MM.1S (cell line): ENCODE results near the gene ARHGEF37.
A peak's percentile ranks its signal among the peaks of the same experiment; 100 is the strongest.

Experiments
- DNase-seq: peaks from one replicate; pipeline ENCODE4 v3.0.0-alpha.2; 2015
- H2AFZ ChIP-seq: fragments of 300-600 bp; sonication (generic); 2 replicates; pipeline ENCODE4 v1.6.0; 2016; ENCODE audit warnings: antibody characterized with exemption, low read length
- H3F3A ChIP-seq: fragments of 300-600 bp; sonication (generic); 2 replicates; pipeline ENCODE4 v1.6.1; 2016; ENCODE audit warnings: mild to moderate bottlenecking, antibody characterized with exemption, low read length, moderate library complexity, mixed read lengths; ENCODE audit not compliant: insufficient read depth
- H3K27ac ChIP-seq: fragments of 300-600 bp; sonication (generic); 2 replicates; pipeline ENCODE4 v1.5.1; 2016; ENCODE audit warnings: mild to moderate bottlenecking, low read length
- H3K27me3 ChIP-seq: fragments of 300-600 bp; sonication (generic); replicated peaks from 2 replicates; pipeline ENCODE4 v1.6.0; 2016; ENCODE audit warnings: low read length; ENCODE audit not compliant: insufficient read depth
- H3K36me3 ChIP-seq: fragments of 300-600 bp; sonication (generic); replicated peaks from 2 replicates; pipeline ENCODE4 v1.6.1; 2016; ENCODE audit warnings: mild to moderate bottlenecking, low read length, mixed read lengths; ENCODE audit not compliant: insufficient read depth
- H3K4me1 ChIP-seq: fragments of 300-600 bp; sonication (generic); 2 replicates; pipeline ENCODE4 v1.6.1; 2016; ENCODE audit warnings: low read length, mixed read lengths
- H3K4me2 ChIP-seq: fragments of 300-600 bp; sonication (generic); 2 replicates; pipeline ENCODE4 v1.6.0; 2016; ENCODE audit warnings: low read depth, low read length
- H3K4me3 ChIP-seq: fragments of 300-600 bp; sonication (generic); 2 replicates; pipeline ENCODE4 v1.5.1; 2016; ENCODE audit warnings: low read length, mixed read lengths
- H3K79me2 ChIP-seq: fragments of 300-600 bp; sonication (generic); 2 replicates; pipeline ENCODE4 v1.6.1; 2016; ENCODE audit warnings: mixed run types, low read length, mixed read lengths
- H3K9ac ChIP-seq: fragments of 300-600 bp; sonication (generic); 2 replicates; pipeline ENCODE4 v1.6.1; 2016; ENCODE audit warnings: low read length, mixed read lengths
- H3K9me2 ChIP-seq: fragments of 300-600 bp; sonication (generic); replicated peaks from 2 replicates; pipeline ENCODE4 v1.6.1; 2016; ENCODE audit warnings: mild to moderate bottlenecking, low read length, mixed read lengths; ENCODE audit not compliant: insufficient read depth
- H3K9me3 ChIP-seq: fragments of 300-600 bp; sonication (generic); replicated peaks from 2 replicates; pipeline ENCODE4 v1.6.1; 2016; ENCODE audit warnings: mild to moderate bottlenecking, low read length, mixed read lengths; ENCODE audit not compliant: insufficient read depth
- H4K20me1 ChIP-seq: fragments of 300-600 bp; sonication (generic); 2 replicates; pipeline ENCODE4 v1.6.1; 2016; ENCODE audit warnings: mild to moderate bottlenecking, low read length, moderate library complexity, mixed read lengths; ENCODE audit not compliant: insufficient read depth
- EZH2 ChIP-seq: fragments of 300-600 bp; sonication (generic); optimal IDR thresholded peaks from 2 replicates; pipeline ENCODE3; 2017; ENCODE audit warnings: low read depth, mild to moderate bottlenecking, antibody characterized with exemption, low read length, mixed read lengths
- EZH2phosphoT487 ChIP-seq: fragments of 300-600 bp; sonication (generic); IDR thresholded peaks from 2 replicates; pipeline ENCODE4 v1.6.1; 2018; ENCODE audit warnings: antibody characterized with exemption, low read length
- TF ChIP-seq, protein P1 (sequence below): fragments of 300-600 bp; sonication (generic); IDR thresholded peaks from 2 replicates; pipeline ENCODE4 v1.5.1; 2016; ENCODE audit warnings: antibody characterized with exemption, low read length, mixed read lengths

Gene ARHGEF37

DNA sequence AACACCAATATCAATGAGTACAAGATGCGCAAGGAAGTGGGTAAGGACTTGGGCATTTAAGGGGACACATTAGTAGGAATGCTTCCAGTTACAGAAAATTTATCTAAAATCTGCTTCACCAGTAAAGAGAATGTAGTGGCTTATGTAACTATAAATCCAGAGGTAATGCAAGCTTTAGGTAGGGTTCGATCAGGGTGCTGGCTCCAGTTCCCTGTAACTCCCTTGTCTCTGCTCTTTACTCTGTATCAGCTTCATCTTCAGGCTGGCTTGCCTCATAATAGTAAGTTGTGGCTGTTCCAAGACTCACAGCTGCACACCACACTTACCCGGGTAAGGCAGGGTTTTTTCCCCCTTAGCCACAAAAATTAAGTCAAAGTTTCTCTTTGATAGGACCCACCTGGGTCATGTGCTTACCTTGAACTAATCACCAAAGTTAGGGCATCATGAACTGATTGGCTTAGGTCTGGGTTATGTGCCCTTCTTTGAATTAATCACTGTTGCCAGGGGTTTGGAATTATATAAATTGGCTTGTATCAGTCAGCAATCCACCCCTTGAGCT, 35.5 kb downstream of the ARHGEF37 start:
- no peak overlapping the region for H3K9ac ChIP-seq
- H3K4me3 ChIP-seq: no peak overlapping the region
- no peak for TF ChIP-seq EZH2
- no peak for TF ChIP-seq EZH2phosphoT487
- TF ChIP-seq, protein P1, sequence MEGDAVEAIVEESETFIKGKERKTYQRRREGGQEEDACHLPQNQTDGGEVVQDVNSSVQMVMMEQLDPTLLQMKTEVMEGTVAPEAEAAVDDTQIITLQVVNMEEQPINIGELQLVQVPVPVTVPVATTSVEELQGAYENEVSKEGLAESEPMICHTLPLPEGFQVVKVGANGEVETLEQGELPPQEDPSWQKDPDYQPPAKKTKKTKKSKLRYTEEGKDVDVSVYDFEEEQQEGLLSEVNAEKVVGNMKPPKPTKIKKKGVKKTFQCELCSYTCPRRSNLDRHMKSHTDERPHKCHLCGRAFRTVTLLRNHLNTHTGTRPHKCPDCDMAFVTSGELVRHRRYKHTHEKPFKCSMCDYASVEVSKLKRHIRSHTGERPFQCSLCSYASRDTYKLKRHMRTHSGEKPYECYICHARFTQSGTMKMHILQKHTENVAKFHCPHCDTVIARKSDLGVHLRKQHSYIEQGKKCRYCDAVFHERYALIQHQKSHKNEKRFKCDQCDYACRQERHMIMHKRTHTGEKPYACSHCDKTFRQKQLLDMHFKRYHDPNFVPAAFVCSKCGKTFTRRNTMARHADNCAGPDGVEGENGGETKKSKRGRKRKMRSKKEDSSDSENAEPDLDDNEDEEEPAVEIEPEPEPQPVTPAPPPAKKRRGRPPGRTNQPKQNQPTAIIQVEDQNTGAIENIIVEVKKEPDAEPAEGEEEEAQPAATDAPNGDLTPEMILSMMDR: no peak
- no peaks in the 10 kb centered on the region for H3K9me3 ChIP-seq
- H3K27me3 ChIP-seq: no peaks in the 10 kb centered on the region
- H4K20me1 ChIP-seq: no peaks in the 10 kb centered on the region
- H3K79me2 ChIP-seq: no peaks in the 10 kb centered on the region
- peak overlapping the region; percentile 53; the same call in 1 of the 2 replicates for H3K27ac ChIP-seq
- no peaks in the 10 kb centered on the region for H3K9me2 ChIP-seq
- H2AFZ ChIP-seq: peak overlapping the region; percentile 35
- peaks cover 34% of the 10 kb centered on the region for H3K4me1 ChIP-seq
- DNase-seq: peak; percentile 79
- no peaks in the 10 kb centered on the region for H3K36me3 ChIP-seq
- peak overlapping the region; percentile 41 for H3K4me2 ChIP-seq
- H3F3A ChIP-seq: peaks cover 13% of the 10 kb centered on the region; the same call in 1 of the 2 replicates

DNA sequence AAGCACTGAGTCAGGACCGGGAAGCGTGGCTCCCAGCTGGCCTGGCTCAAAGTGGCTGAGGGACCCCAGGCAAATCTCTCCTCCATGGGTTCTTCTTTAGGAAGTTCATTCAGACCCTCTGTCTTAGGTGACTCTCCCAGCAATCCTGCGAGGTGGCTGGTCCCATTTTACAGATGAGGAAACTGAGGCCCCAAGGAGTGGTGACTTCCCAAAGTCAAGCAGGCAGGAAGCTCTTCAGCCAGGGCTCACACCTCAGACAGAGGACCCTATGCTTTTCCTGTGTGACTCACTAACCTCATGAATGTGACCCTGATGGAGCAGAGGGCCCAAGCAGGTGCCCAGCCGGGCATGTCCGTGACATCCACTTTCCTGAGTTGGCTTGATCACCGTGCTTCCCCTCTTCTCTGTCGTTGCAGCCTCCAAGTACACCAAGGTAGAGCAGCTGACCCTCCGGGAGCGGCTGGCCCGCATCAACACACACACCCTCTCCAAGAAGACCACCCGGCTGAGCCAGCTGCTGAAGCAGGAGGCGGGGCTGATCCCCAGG, 36.5 kb downstream of the ARHGEF37 start:
- Histone ChIP-seq H3K4me3 (no peak overlapping the region), H3K9ac (no peak overlapping the region), H3K79me2 (no peaks in the 10 kb centered on the region), H3K27ac (peak overlapping the region; percentile 53; the same call in 1 of the 2 replicates), H3F3A (peaks cover 13% of the 10 kb centered on the region; the same call in 1 of the 2 replicates), H3K4me2 (no peak overlapping the region), H2AFZ (no peak overlapping the region), H3K9me2 (no peaks in the 10 kb centered on the region), H3K4me1 (peaks cover 34% of the 10 kb centered on the region), H3K9me3 (no peaks in the 10 kb centered on the region), H3K27me3 (no peaks in the 10 kb centered on the region), H3K36me3 (no peaks in the 10 kb centered on the region), H4K20me1 (no peaks in the 10 kb centered on the region)
- TF ChIP-seq EZH2: no peak
- TF ChIP-seq, protein P1: no peak
- TF ChIP-seq EZH2phosphoT487: no peak
- no peak for DNase-seq

DNA sequence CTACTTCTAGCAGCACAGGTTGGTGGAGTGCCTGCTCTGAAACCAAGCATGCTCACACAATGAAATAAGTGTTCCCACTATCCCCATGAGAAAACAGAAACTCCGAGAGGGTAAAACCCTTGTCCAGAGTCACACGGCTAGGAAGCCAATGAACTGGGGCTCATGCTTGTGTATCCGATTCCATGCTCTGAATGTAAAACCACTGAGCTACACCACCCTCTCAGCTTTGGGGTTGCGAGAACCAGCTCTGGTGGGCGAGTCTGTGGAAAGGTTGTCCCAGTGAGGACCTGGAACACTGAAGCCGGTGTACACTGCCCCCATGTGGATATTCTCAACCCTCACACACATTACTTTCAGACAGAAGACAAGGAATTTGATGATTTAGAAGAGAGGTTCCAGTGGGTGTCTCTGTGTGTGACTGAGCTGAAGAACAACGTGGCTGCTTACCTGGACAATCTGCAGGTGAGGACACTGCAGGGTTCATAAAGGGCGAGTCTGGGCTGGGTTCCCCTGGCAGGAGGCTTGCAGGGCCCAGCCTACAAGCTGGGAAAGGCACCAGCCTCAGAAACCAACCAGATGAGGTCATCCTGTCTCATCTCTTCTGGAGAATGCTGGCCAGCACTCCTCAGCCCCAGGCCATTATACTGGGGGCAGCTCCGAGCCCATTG, 37.4 kb downstream of the ARHGEF37 start:
- H2AFZ ChIP-seq: peak overlapping the region; percentile 51; the same call in 1 of the 2 replicates

More for the DNA sequence above, 37.4 kb downstream of the ARHGEF37 start:
- Histone ChIP-seq H3K9me3 (no peaks in the 10 kb centered on the region), H3K9me2 (no peaks in the 10 kb centered on the region), H3F3A (peaks cover 13% of the 10 kb centered on the region; the same call in 1 of the 2 replicates), H3K27ac (no peak overlapping the region), H3K4me3 (no peak overlapping the region), H3K27me3 (no peaks in the 10 kb centered on the region), H3K4me1 (peaks cover 34% of the 10 kb centered on the region), H3K79me2 (no peaks in the 10 kb centered on the region), H3K4me2 (no peak overlapping the region), H4K20me1 (no peaks in the 10 kb centered on the region), H3K36me3 (no peaks in the 10 kb centered on the region), H3K9ac (no peak overlapping the region)
- DNase-seq: peak; percentile 57
- TF ChIP-seq, protein P1: peak; percentile 82
- no peak for TF ChIP-seq EZH2
